GM18511 (cell line): ENCODE data around the gene ANK2.

Source experiments
- ATAC-seq: cut with Tn5 transposase; IDR thresholded peaks from one replicate; pipeline ENCODE4 v1.9.1; 2021; ENCODE audit warnings: mild to moderate bottlenecking, moderate library complexity; ENCODE audit not compliant: unreplicated experiment

Gene ANK2

DNA sequence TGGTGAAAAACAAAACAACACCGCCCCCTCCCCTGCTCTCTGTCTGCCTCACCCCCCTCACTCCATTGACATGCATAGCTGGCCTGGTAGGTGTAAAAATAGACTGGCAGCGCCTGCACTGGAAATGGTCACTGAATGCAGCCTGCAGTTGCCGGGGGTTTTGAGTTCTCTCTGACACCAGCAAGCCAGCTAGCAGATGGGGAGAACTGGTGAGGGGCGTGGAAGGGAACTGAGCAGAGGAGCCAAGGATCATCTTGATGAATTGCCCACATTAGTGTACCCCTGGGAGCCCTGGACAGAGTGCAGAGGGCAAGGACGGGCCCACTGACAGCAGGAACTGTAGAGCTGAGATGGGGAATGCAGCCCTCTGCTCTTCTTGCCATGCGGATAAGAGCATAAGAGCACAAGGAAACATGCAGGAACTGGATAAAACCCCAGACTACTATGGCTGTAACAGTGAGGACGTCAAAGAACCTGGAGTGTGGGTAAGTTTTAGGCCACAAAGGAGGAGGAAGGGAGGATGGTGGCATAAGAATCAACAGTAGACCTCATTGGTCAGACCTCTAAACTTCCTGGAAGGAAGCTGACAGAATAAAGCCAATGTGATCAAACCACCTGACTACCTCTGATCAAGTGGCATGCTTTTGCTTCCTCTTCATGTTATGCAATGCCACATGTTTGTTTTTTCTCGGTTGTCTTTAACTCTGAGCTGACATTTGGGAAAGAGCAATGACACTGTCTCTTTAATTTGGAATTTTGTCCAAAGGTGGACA lies 96.3 kb downstream of the ANK2 start:
- no peak for ATAC-seq

DNA sequence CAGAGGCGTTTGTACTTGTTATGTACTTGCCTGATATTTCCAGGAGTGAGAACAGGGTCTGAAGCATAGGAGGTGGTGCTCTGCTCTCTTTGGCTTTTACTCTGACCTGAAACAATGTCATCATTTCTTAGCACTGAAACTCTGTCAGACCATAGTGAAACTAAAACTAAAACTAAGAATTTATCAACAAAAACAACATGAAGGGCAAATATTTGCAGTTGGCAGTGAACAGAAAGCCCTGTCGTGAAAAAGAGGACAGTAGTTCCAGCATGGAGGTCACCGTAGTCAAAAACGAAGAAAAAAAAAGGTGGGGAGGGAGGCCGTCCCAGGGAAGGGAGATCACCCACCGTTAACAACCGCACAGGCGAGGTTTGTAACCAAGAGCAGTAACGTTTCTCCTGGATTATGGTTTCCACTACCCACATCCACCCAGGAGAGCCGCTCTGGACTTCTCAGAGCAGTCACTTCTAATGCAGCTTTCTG lies 97.5 kb downstream of the ANK2 start:
- ATAC-seq = peak; percentile 75

DNA sequence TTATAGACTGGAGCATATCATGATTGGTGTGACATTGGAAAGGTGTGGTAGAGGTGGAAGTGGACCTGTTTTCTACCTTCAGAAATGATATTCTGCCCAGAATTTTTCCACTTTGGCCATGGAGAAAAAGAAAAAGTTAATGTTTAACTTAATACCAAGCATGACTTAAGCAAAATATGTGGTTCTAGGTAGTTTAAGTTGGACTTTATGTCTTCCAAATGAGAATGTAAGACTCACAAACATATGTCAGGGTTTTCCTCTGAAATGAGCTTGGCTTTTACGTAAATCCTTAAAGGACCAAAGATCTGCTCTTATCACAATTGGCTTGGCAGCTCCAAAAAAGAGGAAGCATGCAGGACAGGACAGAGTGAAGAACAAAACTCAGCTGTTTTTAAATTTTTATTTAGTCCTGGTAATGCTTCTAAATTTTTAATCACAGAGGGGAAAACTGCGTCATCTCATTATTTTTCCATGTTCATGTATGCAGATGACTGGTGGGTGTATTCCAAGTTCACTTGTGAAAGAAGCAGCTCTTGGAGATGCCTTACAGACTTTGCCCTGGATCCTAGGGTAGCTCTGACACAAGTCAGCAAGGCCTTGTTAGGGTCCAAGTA lies 98.2 kb downstream of the ANK2 start:
- no peak for ATAC-seq

DNA sequence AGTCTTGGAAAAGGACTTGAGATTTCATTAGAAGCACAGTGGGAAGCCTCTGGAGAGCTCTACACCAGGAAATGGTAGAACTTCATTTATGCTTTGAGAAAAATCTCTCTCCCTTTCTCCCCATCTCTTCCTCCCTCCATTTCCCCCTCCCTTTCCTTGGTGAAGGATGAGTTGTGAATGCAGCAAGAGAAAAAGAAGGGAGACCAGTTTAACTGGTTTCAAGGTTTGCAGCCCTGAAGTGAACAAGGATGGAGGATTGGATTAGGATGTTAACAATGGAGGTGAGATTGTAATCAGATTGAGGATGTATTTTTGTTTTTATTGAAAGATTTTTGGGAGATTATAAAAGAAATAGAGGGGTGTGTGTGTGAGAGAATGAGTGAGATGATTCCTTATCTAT lies 99.5 kb downstream of the ANK2 start:
- ATAC-seq = no peak

DNA sequence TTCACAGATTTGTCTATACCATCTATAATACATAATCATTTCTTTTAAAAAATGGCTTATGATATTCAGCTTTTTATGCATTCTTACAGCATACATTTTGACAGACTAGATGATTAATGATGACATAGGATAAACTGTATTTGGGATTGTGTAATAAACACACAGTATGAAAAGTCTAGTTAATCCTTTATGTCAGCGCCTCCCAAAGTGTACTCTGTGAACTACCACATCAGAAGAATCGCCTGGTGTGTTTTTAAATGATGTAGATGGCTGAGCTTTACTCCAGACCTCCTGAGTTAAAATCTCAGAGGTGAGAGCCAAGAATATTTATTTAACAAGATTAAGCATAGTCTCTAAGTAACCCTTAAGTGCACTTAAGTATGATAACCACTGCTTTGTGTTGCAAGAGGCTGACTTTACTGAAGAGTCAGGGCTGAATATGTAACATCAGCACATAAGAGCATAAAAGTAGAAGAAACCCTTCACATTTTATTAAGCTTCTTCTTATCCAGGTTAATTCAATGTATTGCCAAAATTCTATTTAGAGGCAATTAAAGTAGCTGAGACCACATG lies 104.2 kb downstream of the ANK2 start:
- ATAC-seq = no peak

DNA sequence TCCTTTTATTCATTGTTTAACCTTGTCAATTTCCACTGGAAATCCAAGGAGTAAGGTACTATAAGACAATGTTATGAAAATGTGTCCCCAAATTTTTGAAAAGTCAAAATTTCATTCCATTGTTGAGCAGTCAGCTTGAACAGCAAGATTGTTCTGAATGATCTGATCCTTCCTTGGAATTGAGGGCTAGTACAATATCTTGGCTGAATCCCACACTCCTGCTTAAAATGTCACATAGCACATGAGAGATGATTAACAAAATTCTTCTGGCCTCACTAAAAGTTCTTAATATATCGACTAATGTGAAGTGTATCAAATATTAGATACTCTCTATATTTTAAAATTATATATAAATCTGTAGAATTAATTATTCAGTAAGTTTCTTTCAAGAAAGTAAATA lies 104.8 kb downstream of the ANK2 start:
- ATAC-seq = no peak

DNA sequence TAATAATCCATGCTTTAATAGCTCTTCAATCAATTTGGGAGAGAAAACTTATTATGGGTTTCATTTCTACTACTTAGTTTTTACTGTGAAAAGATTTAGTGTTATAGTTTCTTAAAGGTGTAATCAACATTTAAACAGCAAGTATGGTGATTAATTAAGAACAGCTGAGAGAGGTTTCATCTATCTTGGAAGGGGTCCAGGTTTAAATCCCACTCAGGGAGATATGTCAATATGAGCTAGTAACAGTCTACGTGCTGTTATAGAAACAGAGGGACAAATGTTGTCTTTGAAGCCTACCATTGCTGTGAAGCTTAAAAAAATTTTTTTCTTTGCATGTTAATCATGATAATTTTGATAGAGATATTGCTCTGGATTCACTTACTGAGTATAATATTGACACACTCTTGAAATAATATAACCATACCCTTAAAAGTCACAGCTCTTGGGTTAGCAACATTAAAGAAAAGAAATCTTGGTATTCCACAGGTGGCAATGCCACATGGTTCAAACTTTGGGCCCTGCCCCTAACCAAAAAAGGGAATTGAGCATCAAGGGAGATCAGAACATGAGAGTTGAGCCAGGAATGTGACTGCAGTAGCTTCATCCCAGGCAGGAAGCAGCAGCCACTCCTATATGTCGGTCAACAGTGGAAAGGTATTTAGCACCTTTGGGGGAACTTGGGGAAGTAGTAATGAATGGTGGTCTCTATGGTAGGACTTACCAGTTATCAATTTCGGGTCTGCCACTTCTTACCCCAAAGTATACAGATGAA lies 107.8 kb downstream of the ANK2 start:
- ATAC-seq = no peak

DNA sequence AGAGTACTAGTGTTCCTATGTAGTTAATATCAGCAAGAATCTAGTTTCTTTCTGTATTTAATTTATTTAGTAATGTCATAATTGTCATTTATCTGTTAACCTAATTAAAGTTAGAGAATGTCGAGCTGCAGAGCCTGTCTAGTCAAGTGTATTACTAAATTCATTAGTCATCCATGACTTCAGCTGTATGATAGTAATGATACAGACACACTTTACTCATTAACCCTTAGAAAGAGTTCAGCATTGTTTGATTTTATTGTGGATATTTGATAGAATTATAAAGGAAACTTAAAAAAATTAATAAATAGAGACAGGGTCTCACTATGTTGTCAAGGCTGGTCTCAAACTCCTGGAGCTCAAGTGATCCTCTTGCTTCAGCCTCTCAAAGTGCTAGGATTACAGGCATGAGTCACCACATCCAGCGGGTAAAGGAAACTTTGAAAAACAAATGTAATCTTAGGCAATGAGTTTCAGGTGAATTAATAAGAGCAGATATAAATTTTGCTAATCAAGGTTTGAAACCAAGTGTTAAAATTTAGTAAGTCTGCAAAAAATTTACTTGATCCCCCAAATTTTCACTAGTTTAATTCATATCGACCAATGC lies 110.6 kb downstream of the ANK2 start:
- no peak for ATAC-seq

DNA sequence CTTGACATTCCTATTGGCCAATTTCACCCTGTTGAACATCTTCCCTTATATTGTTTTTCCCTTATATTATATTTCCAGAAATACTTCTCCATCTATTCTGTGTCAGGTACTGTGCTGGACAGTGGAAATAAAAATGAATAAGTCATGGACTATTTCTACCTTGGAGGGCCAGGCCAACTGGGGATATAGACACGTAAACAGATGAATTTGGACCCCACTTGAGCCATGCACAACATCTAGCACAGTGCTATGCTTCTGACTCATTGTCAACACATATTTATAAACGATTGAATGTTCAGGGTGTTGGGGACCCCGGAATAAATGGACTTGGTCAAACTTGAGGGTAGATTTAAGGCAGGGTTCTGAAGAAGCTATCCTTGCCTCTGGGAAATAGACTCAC lies 111.1 kb downstream of the ANK2 start:
- ATAC-seq = no peak

DNA sequence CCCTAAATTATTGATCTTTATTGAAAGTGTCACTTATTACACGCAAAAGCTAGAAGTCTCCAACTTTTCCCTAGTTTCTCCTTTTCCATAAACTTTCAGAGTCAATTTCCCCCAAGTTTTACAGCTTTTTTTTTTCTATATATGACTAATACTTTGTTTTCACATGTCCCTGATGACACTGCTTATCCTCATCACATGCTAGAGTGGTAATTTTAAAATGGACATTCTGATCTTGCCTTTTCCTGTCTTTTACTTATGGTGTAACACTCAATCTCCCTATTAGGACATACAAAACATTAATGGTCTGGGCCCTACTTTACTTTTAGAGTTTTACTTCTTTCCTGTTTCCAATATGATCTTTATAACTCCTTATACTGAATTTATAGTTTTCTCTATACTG lies 112.6 kb downstream of the ANK2 start:
- no peak for ATAC-seq

DNA sequence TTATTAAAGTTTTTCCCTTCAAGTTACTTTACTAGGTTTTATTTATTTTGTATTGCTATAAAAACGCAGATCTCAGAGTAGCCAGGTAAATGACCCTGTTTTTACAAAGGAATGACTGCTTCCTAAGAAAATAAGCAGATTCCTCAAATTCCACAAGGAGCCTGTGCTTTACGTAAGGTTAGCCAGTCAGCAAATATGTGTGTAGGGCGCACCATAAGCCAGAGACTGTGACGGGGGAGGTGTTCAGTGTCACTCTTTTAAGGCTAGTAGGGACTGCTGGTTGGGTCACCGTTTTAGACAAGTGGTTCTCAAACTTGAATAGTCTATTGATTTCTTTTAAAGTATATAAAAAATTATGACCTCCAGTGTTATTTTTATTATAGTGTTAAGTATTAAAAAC lies 119.9 kb downstream of the ANK2 start:
- ATAC-seq = no peak

DNA sequence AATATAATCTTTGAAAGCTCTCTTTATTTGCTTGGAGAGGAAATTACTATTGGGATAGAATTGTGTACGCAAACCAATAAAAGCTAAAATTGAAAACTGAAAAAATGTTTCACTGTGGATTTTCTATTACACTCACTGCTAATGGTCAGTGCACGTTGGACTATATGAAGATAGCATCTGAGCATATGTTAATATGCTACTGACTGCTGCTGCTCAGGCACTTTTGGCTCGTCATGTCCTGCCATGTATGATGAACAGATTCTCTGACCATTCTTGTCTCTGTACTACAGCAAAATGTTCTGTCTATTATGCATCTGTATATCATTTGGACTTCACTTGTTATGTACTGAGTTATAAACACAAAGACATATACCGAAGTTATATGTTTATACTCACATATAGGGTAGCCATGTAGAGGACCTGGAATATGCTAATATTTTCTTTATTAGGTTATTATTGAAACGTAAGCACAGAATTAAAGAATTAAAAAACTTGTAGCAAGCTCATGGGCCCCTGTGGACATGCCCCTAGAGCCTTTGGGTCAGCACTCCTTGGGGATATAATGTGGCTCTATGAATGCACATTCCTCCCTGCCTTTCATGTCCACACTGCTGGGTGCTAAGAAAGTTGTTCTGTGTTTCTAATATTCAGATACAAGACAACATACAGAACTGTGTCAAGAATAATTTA lies 120.8 kb downstream of the ANK2 start:
- ATAC-seq = no peak

DNA sequence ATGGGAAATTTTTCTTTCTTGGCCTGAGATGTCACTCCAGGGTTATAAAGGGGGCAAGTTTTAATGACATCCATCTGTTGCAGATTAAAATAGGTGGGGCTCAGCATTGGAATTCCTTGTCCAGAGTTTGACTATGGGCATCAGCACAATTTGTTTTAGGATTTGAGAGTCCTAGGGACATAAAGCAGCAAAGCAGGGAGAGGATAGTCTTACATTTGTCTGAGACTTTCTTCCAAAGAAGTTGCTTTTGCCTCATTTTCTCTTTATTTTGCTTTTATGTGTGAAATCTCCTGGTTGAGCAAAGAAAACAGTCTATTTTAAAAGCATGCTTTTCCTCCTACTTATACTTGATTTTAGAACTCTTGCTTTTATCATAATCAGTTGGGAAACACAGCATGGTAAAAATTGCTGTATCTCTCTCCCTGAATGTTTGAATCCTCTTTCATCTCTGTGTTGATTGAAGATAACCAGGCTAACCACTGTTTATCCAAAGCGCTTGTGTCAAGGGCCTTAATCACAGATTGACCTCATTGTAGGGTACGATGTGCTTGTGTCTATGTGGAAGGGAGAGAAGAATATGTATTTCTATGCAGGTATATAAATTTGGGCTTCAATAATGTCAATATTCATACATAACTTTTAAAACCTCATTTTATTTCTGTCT lies 121.5 kb downstream of the ANK2 start:
- ATAC-seq = no peak

DNA sequence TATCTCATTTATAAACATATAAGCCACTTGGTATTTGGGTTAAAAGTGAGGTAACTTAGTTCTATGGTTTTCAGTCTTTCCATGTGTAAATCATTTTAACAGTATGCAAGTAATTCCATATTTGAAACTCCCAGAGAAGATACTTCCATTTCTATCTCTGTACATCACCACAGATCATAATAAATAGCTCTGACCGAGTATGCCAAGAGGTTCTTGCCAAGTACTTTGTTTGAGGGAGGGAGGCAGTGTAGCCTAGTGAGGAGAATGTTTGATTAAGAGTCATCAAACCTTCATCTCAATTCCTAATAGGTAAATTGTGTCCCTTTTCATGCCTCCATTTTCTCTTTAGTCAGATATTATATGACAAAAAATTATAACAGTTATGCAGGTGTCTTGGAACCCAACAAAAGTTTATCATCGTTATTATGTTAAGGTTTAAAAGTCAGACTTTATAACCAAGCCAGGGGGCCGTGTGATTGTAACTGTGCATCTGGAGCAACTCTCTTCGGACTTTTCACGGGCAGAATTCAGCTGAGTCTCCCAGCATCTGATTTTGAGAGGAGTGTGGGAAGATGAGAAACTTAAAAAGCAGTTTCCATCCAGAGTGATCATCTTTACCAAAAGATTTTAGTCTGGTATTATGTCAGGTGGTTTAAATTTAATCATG lies 123.8 kb downstream of the ANK2 start:
- ATAC-seq = no peak

DNA sequence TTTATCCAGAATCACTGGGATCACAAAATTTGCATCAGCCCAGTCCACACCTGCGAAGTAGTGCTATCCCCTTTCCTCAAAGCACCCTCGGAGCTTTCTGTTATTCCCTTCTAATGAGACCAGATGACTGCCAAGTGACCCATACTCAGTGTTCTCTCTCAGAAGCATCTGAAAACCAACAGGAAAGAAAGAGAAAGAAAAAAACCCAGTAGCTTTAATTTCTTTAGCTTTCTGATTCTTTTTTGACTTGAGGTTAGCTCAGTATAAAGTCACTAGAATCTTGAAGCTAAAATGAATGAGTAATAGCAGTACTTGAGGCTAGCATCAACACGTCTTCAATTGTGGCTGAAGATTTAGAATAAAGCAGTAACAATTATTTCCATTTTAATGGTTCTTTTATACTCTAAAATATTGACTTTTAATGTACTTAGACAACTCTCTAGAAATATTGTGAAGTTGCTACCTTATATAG lies 124.4 kb downstream of the ANK2 start:
- peak; percentile 87 for ATAC-seq

DNA sequence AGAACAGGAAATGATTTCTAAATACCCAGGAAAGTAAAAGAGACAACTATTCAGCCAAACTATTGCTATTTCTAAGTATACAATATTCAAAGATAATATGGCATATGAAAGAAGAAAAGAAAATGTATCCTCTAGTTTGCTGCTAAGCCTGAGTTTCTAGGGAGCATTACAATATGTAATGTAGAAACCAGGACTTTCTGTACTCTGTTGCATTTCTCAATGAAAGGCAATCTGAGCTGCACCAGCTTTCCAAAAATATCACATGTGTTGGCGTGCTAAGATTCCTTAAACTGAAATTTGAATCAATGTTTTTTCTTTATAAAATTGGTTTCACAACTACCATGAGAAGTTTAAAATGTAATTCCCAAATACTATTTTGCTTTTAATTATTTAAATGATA lies 129.6 kb downstream of the ANK2 start:
- no peak for ATAC-seq

DNA sequence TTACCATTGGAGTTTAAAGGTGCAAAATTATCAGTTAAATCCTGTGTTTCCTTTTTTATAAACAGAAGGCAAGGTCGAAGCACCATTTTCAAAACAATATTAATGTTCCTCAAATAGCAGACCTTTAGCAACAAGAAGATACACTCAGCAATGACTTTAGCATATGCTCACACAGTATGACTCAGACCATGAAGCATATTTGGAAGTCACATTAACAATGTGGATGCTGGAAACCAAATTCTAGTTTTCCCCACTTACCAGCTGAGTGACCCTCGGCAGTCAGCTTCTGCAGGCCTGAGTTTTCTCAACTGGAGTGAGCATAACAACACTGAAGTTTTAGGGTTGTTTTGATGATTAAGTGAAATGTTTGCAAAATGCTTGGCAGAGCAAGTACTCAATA lies 130.5 kb downstream of the ANK2 start:
- ATAC-seq = no peak

DNA sequence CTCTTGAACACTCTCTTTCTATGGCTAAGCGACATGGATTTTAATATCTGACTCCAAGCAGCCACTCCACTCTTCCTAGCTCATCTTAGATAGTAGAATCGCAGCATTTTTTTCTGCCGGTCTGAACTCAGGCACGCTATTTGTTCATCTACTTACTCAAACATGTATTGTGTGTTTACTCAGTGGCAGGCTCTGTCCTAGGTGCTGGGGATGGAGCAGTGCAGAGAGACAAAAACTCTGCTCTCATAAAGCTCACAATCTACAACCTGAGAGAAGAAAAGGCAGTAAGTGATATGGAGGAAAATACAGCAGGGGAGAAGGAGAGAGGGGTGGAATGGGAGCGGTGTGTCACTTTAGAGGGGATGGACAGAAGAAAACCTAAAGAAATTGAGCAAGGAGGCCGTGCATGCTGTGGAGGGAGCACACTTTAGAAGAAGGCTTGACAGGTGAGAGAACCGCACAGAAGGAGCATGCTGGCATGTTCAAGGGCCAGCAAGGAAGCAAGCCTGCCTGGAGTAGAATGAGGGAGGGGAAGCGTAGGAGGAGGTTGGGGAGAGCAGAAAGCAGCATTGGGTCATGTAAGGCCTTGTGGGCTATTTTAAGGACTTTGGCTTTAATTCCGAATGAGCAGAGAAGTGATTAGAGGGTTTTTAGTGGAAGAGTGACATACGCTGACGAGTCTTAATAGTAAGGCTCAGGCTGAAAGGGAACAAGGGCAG lies 132.0 kb downstream of the ANK2 start:
- ATAC-seq = no peak
